ENCODE results near the gene AEBP1. TPM values are rescaled to one million over a fixed set of nuclear protein-coding genes. Genes with fewer than 3 reads are reported as not detected.

Gene AEBP1
- total and polyA plus RNA-seq, 2 experiments from 2014 or later = 15.1 to 42.0 TPM

DNA sequence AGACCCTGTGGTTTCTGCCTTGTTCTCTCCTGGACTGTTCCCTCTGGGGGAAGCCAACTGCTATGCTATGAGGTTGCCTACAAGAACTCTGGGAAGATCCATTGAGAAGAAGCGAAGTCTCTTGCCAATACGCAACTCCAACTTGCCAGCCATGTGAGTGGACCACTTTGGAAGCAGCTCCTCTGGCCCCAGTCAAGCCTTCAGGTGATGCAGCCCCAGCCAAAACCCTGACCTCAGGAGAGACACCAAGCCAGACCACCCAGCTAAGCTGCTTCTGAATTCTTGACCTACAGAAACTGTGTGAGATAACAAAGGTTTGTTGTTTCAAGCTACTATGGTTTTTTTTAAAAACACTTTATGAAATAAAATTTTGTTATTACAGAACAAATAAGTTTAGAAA, 57.2 kb downstream of the AEBP1 start (continued):
- TF ChIP-seq, protein P1, sequence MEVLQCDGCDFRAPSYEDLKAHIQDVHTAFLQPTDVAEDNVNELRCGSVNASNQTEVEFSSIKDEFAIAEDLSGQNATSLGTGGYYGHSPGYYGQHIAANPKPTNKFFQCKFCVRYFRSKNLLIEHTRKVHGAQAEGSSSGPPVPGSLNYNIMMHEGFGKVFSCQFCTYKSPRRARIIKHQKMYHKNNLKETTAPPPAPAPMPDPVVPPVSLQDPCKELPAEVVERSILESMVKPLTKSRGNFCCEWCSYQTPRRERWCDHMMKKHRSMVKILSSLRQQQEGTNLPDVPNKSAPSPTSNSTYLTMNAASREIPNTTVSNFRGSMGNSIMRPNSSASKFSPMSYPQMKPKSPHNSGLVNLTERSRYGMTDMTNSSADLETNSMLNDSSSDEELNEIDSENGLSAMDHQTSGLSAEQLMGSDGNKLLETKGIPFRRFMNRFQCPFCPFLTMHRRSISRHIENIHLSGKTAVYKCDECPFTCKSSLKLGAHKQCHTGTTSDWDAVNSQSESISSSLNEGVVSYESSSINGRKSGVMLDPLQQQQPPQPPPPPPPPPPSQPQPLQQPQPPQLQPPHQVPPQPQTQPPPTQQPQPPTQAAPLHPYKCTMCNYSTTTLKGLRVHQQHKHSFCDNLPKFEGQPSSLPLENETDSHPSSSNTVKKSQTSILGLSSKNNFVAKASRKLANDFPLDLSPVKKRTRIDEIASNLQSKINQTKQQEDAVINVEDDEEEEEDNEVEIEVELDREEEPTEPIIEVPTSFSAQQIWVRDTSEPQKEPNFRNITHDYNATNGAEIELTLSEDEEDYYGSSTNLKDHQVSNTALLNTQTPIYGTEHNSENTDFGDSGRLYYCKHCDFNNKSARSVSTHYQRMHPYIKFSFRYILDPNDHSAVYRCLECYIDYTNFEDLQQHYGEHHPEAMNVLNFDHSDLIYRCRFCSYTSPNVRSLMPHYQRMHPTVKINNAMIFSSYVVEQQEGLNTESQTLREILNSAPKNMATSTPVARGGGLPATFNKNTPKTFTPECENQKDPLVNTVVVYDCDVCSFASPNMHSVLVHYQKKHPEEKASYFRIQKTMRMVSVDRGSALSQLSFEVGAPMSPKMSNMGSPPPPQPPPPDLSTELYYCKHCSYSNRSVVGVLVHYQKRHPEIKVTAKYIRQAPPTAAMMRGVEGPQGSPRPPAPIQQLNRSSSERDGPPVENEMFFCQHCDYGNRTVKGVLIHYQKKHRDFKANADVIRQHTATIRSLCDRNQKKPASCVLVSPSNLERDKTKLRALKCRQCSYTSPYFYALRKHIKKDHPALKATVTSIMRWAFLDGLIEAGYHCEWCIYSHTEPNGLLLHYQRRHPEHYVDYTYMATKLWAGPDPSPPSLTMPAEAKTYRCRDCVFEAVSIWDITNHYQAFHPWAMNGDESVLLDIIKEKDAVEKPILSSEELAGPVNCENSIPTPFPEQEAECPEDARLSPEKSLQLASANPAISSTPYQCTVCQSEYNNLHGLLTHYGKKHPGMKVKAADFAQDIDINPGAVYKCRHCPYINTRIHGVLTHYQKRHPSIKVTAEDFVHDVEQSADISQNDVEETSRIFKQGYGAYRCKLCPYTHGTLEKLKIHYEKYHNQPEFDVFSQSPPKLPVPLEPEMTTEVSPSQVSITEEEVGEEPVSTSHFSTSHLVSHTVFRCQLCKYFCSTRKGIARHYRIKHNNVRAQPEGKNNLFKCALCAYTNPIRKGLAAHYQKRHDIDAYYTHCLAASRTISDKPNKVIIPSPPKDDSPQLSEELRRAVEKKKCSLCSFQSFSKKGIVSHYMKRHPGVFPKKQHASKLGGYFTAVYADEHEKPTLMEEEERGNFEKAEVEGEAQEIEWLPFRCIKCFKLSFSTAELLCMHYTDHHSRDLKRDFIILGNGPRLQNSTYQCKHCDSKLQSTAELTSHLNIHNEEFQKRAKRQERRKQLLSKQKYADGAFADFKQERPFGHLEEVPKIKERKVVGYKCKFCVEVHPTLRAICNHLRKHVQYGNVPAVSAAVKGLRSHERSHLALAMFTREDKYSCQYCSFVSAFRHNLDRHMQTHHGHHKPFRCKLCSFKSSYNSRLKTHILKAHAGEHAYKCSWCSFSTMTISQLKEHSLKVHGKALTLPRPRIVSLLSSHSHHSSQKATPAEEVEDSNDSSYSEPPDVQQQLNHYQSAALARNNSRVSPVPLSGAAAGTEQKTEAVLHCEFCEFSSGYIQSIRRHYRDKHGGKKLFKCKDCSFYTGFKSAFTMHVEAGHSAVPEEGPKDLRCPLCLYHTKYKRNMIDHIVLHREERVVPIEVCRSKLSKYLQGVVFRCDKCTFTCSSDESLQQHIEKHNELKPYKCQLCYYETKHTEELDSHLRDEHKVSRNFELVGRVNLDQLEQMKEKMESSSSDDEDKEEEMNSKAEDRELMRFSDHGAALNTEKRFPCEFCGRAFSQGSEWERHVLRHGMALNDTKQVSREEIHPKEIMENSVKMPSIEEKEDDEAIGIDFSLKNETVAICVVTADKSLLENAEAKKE (CRISPR knock-in tag; IDR thresholded peaks at IDR 0.05) = no peak
- no peak for TF ChIP-seq EZH2 (IDR thresholded peaks at IDR 0.05; ENCODE audit: low read depth, unreplicated experiment)
- no peak for TF ChIP-seq ZNF114 (CRISPR knock-in tag; IDR thresholded peaks at IDR 0.05)
- no peak for TF ChIP-seq STAT1 (IDR thresholded peaks at IDR 0.05; ENCODE audit: unreplicated experiment)
- TF ChIP-seq, protein P2, sequence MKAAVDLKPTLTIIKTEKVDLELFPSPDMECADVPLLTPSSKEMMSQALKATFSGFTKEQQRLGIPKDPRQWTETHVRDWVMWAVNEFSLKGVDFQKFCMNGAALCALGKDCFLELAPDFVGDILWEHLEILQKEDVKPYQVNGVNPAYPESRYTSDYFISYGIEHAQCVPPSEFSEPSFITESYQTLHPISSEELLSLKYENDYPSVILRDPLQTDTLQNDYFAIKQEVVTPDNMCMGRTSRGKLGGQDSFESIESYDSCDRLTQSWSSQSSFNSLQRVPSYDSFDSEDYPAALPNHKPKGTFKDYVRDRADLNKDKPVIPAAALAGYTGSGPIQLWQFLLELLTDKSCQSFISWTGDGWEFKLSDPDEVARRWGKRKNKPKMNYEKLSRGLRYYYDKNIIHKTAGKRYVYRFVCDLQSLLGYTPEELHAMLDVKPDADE (IDR thresholded peaks at IDR 0.05) = no peak
- no peak for TF ChIP-seq POLR2AphosphoS5 (IDR thresholded peaks at IDR 0.05; ENCODE audit: low read depth)

DNA sequence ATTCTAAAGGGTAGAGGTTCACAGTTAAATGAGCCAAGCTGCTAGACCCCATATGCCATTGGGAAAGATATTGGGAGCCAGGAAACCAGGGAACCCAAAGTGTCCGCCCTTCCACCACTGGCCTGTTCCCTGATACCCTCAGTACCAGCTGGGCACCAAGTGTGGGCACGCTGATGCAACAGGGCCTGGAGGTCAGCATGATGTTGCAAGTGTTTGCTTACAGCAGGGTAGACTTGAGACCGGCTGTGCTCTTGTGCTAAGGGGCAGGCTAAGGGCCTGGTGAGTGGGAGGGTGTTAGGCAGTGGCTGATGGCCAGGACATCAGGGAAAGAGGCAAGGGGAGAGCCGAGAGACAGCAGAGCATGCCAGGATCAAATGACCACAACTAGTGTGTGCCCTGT, 58.0 kb downstream of the AEBP1 start:
- H3K4me3 ChIP-seq = no peak overlapping the region
- no peak overlapping the region for H2AFZ ChIP-seq
- Mint-ChIP-seq H3K4me1 (peaks cover 13% of the 10 kb centered on the region), H3K27me3 (ENCODE audit: insufficient read depth, low read depth, poor library complexity) (peaks cover 2% of the 10 kb centered on the region), H3K36me3 (ENCODE audit: low read depth) (no peaks in the 10 kb centered on the region), H3K27ac (no peak overlapping the region), H3K9me3 (peaks cover 6% of the 10 kb centered on the region; the same call in 2 of the 3 replicates), H3K4me3 (no peak overlapping the region)
- ATAC-seq (no peak), DNase-seq (ENCODE audit: low spot score) (no peak)
- no peak overlapping the region for H3K4me2 ChIP-seq
- H3K36me3 ChIP-seq (ENCODE audit: insufficient read depth) = no peaks in the 10 kb centered on the region
- H3F3A ChIP-seq (replicated peaks; ENCODE audit: low read depth) = no peaks in the 10 kb centered on the region
- no peak overlapping the region for H3K27ac ChIP-seq (ENCODE audit: low read depth)
- no peaks in the 10 kb centered on the region for H4K20me1 ChIP-seq (replicated peaks; ENCODE audit: insufficient read depth)
- no peaks in the 10 kb centered on the region for H3K9me2 ChIP-seq (ENCODE audit: insufficient read depth)
- H3K27me3 ChIP-seq (ENCODE audit: insufficient read depth) = no peaks in the 10 kb centered on the region
- H3K79me2 ChIP-seq (replicated peaks; ENCODE audit: insufficient read depth) = no peaks in the 10 kb centered on the region
- H3K4me1 ChIP-seq (ENCODE audit: insufficient read depth) = no peaks in the 10 kb centered on the region
- no peak for TF ChIP-seq EZH2phosphoT487 (IDR thresholded peaks at IDR 0.05; ENCODE audit: unreplicated experiment)
- TF ChIP-seq POLR2AphosphoS5 (IDR thresholded peaks at IDR 0.05; ENCODE audit: low read depth) = no peak
- no peak for TF ChIP-seq EZH2 (IDR thresholded peaks at IDR 0.05; ENCODE audit: low read depth, unreplicated experiment)
- TF ChIP-seq, protein P2 (IDR thresholded peaks at IDR 0.05) = no peak
- TF ChIP-seq NANOG (IDR thresholded peaks at IDR 0.05; ENCODE audit: borderline replicate concordance) = no peak
- TF ChIP-seq, protein P3, sequence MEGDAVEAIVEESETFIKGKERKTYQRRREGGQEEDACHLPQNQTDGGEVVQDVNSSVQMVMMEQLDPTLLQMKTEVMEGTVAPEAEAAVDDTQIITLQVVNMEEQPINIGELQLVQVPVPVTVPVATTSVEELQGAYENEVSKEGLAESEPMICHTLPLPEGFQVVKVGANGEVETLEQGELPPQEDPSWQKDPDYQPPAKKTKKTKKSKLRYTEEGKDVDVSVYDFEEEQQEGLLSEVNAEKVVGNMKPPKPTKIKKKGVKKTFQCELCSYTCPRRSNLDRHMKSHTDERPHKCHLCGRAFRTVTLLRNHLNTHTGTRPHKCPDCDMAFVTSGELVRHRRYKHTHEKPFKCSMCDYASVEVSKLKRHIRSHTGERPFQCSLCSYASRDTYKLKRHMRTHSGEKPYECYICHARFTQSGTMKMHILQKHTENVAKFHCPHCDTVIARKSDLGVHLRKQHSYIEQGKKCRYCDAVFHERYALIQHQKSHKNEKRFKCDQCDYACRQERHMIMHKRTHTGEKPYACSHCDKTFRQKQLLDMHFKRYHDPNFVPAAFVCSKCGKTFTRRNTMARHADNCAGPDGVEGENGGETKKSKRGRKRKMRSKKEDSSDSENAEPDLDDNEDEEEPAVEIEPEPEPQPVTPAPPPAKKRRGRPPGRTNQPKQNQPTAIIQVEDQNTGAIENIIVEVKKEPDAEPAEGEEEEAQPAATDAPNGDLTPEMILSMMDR (conservative IDR thresholded peaks at IDR 0.05; ENCODE audit: low read depth in 2 of 2) = no peak
- no peak for TF ChIP-seq ZNF114 (CRISPR knock-in tag; IDR thresholded peaks at IDR 0.05)
- no peak for TF ChIP-seq JUNB (IDR thresholded peaks at IDR 0.05; ENCODE audit: unreplicated experiment)
- TF ChIP-seq STAT1 (IDR thresholded peaks at IDR 0.05; ENCODE audit: unreplicated experiment) = no peak
- TF ChIP-seq ZNF331 (CRISPR knock-in tag; IDR thresholded peaks at IDR 0.05; ENCODE audit: low read depth) = no peak
